Upper lobe of left lung (tissue), 6 donors: ENCODE results near the gene MAP2K7. TPM values are rescaled to one million over a fixed set of nuclear protein-coding genes. Genes with fewer than 3 reads are reported as not detected.

Experiments used
- ATAC-seq, 2 donors: fragments of 200-7000 bp; cut with Tn5 transposase; one replicate each; pipeline ENCODE4 v1.9.1; 2022; ENCODE audit warnings: mild to moderate bottlenecking in 2 of 2, moderate library complexity in 2 of 2; ENCODE audit not compliant: low FRiP score in 2 of 2
- DNase-seq, 2 donors: peaks; one replicate each; pipeline ENCODE4 v3.0.0-alpha.2; 2019 to 2020
- H3K27ac ChIP-seq, 4 donors: fragments of 200-600 bp; sonication (generic); one replicate each; pipeline ENCODE4 v1.5.1; 2016 to 2019
- H3K27me3 ChIP-seq, 4 donors: fragments of 200-600 bp; sonication (generic); one replicate each; pipeline ENCODE4 v1.5.1; 2017 to 2019
- H3K36me3 ChIP-seq, 4 donors: fragments of 200-600 bp; sonication (generic); one replicate each; pipeline ENCODE4 v1.5.1; 2016 to 2019
- H3K4me1 ChIP-seq, 4 donors: fragments of 200-600 bp; sonication (generic); one replicate each; pipeline ENCODE4 v1.5.1; 2018 to 2019
- H3K4me3 ChIP-seq, 4 donors: fragments of 200-600 bp; sonication (generic); one replicate each; pipeline ENCODE4 v1.5.1; 2017 to 2019; ENCODE audit warnings: mild to moderate bottlenecking in 2 of 4, moderate library complexity in 1 of 4
- H3K9me3 ChIP-seq, 4 donors: fragments of 200-600 bp; sonication (generic); one replicate each; pipeline ENCODE4 v1.5.1; 2018 to 2019
- EP300 ChIP-seq, 4 donors: sonication (generic); formaldehyde crosslinking; IDR thresholded peaks; one replicate each; pipeline ENCODE4 v1.5.1; 2017; ENCODE audit warnings: antibody characterized with exemption in 4 of 4, control low read depth in 2 of 4
- POLR2A ChIP-seq, 4 donors: fragments of 450-650 bp; IDR thresholded peaks; one replicate each; pipeline ENCODE4 v1.5.1; 2016 to 2017; ENCODE audit warnings: antibody characterized with exemption in 4 of 4, mild to moderate bottlenecking in 2 of 4
- POLR2AphosphoS5 ChIP-seq, 2 donors: sonication (generic); formaldehyde crosslinking; IDR thresholded peaks; one replicate each; pipeline ENCODE4 v1.5.1; 2017; ENCODE audit warnings: antibody characterized with exemption in 2 of 2
- WGBS, 2 donors: methylation state at CpG; one replicate each; pipeline ENCODE4 v1.1.5; 2017 to 2018; 5-methylcytosine and 5-hydroxymethylcytosine counted together
- total RNA-seq, 6 donors: library from RNA; depleted of rRNA in 4 of 6; stranded (reverse); fragments of >200 nt in 4 of 6; gene quantifications; one replicate each; pipeline versions ENCODE4 v1.1.0 to v1.2.1, GENCODE V29; 2016 to 2021
- TF ChIP-seq, protein P1 (sequence below), 6 experiments: fragments of 450-650 bp in 4 of 6; fragments of 200-600 bp in 2 of 6; sonication (generic) in 2 of 6; IDR thresholded peaks; one replicate each; pipeline ENCODE4 v1.5.1; 2016 to 2019; ENCODE audit warnings: antibody characterized with exemption in 6 of 6
- donor health status: DM: no; HTN: no; CAD: no; lungs with moderate emphysema.
- donor health status: DM: no; HTN: yes; CAD: no; lungs with severe emphysema.

Gene MAP2K7
- total RNA-seq, 6 donors from 2014 or later, result 21.1 to 61.8 (median 33.0) TPM

DNA sequence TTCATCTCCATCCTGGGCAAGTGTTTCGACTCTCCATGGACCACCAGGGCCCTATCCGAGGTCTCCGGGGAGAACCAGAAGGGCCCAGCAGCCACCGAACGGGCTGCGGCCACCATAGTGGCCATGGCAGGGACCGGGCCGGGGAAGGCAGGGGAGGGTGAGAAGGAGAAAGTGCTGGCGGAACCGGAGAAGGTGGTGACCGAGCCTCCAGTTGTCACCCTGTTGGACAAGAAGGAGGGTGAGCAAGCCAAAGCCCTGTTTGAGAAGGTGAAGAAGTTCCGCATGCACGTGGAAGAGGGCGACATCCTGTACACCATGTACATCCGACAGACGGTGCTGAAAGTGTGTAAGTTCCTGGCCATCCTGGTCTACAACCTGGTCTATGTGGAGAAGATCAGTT is 4.7 kb upstream of the MAP2K7 start:
- 94 to 95% methylated on average over 16 of the region's 16 CpGs for WGBS, 2 donors
- ATAC-seq (no peak), DNase-seq (no peak)
- no peaks in the 10 kb centered on the region for H3K36me3 ChIP-seq
- TF ChIP-seq EP300 (IDR thresholded peaks at IDR 0.05) (no peak), POLR2AphosphoS5 (IDR thresholded peaks at IDR 0.05) (no peak), POLR2A (IDR thresholded peaks at IDR 0.05) (no peak)
- TF ChIP-seq, protein P1, sequence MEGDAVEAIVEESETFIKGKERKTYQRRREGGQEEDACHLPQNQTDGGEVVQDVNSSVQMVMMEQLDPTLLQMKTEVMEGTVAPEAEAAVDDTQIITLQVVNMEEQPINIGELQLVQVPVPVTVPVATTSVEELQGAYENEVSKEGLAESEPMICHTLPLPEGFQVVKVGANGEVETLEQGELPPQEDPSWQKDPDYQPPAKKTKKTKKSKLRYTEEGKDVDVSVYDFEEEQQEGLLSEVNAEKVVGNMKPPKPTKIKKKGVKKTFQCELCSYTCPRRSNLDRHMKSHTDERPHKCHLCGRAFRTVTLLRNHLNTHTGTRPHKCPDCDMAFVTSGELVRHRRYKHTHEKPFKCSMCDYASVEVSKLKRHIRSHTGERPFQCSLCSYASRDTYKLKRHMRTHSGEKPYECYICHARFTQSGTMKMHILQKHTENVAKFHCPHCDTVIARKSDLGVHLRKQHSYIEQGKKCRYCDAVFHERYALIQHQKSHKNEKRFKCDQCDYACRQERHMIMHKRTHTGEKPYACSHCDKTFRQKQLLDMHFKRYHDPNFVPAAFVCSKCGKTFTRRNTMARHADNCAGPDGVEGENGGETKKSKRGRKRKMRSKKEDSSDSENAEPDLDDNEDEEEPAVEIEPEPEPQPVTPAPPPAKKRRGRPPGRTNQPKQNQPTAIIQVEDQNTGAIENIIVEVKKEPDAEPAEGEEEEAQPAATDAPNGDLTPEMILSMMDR (IDR thresholded peaks at IDR 0.05), result no peak
- peaks cover 11 to 20% (median 15%) of the 10 kb centered on the region in 4 donors for H3K4me1 ChIP-seq
- no peak overlapping the region for H3K27ac ChIP-seq
- H3K4me3 ChIP-seq, result no peak overlapping the region
- no peaks in the 10 kb centered on the region for H3K9me3 ChIP-seq
- no peaks in the 10 kb centered on the region for H3K27me3 ChIP-seq

DNA sequence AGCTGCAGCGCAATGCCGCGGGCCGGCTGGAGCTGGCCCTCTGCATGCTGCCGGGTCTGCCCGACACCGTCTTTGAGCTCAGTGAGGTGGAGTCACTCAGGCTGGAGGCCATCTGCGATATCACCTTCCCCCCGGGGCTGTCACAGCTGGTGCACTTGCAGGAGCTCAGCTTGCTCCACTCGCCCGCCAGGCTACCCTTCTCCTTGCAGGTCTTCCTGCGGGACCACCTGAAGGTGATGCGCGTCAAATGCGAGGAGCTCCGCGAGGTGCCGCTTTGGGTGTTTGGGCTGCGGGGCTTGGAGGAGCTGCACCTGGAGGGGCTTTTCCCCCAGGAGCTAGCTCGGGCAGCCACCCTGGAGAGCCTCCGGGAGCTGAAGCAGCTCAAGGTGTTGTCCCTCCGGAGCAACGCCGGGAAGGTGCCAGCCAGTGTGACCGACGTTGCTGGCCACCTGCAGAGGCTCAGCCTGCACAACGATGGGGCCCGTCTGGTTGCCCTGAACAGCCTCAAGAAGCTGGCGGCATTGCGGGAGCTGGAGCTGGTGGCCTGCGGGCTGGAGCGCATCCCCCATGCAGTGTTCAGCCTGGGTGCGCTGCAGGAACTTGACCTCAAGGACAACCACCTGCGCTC is 3.8 kb upstream of the MAP2K7 start:
- Histone ChIP-seq H3K36me3 (no peaks in the 10 kb centered on the region), H3K4me3 (no peak overlapping the region), H3K27me3 (no peaks in the 10 kb centered on the region), H3K4me1 (peaks cover 14 to 22% (median 18%) of the 10 kb centered on the region in 4 donors), H3K27ac (no peak overlapping the region), H3K9me3 (no peaks in the 10 kb centered on the region)
- WGBS, 2 donors, result 93 to 97% methylated on average over 16 to 28 of the region's 34 CpGs
- ATAC-seq, result no peak
- no peak for TF ChIP-seq POLR2A (IDR thresholded peaks at IDR 0.05)
- TF ChIP-seq POLR2AphosphoS5 (IDR thresholded peaks at IDR 0.05), result no peak
- no peak for TF ChIP-seq EP300 (IDR thresholded peaks at IDR 0.05)
- TF ChIP-seq, protein P1 (IDR thresholded peaks at IDR 0.05), result no peak
- DNase-seq, result peak in 1 of 2 donors; percentile 67

DNA sequence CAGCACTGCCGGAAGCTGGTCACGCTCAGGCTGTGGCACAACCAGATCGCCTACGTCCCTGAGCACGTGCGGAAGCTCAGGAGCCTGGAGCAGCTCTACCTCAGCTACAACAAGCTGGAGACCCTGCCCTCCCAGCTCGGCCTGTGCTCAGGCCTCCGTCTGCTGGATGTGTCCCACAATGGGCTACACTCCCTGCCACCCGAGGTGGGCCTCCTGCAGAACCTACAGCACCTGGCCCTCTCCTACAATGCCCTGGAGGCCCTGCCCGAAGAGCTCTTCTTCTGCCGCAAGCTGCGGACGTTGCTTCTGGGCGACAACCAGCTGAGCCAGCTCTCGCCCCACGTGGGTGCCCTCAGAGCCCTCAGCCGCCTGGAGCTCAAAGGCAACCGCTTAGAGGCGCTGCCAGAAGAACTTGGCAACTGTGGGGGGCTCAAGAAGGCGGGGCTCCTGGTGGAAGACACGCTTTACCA is 3.2 kb upstream of the MAP2K7 start:
- H3K27ac ChIP-seq, result no peak overlapping the region
- peaks cover 0 to 3% (median 0%) of the 10 kb centered on the region in 4 donors for H3K36me3 ChIP-seq
- no peaks in the 10 kb centered on the region for H3K27me3 ChIP-seq
- no peak for TF ChIP-seq POLR2A (IDR thresholded peaks at IDR 0.05)
- H3K9me3 ChIP-seq, result no peaks in the 10 kb centered on the region
- 77 to 80% methylated on average over 5 to 21 of the region's 21 CpGs for WGBS, 2 donors
- no peak overlapping the region for H3K4me3 ChIP-seq
- ATAC-seq (no peak), DNase-seq (peak in 1 of 2 donors; percentile 59)
- H3K4me1 ChIP-seq, result peaks cover 20 to 24% (median 23%) of the 10 kb centered on the region in 4 donors

DNA sequence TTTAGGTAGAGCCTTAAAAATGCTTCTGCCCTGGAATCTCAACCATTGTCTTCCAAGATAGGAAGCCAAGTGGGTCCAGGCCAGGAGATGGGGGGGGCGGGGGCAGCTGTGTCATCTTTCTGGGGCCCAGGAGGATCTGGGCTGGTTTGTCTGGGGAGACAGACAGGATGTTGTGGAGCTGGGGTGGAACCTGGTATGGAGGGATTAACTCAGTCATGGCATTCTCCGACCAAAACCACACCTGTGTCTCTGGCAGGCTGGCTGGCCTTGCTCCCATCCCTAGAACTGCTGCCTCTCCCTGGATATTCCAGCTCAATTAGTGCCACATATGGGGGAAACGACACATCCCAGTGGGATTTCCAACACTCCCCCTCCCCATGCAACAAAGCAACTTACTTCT is 2.7 kb upstream of the MAP2K7 start:
- TF ChIP-seq EP300 (IDR thresholded peaks at IDR 0.05) (no peak), POLR2A (IDR thresholded peaks at IDR 0.05) (no peak), POLR2AphosphoS5 (IDR thresholded peaks at IDR 0.05) (no peak)
- TF ChIP-seq, protein P1 (IDR thresholded peaks at IDR 0.05), result no peak
- H3K27me3 ChIP-seq, result no peaks in the 10 kb centered on the region
- H3K36me3 ChIP-seq, result peaks cover 0 to 8% (median 3%) of the 10 kb centered on the region in 4 donors
- H3K4me1 ChIP-seq, result peaks cover 25 to 29% (median 28%) of the 10 kb centered on the region in 4 donors
- no peaks in the 10 kb centered on the region for H3K9me3 ChIP-seq
- H3K4me3 ChIP-seq, result no peak overlapping the region
- ATAC-seq (no peak), DNase-seq (no peak)
- 70 to 80% methylated on average over 1 to 3 of the region's 3 CpGs for WGBS, 2 donors
- no peak overlapping the region for H3K27ac ChIP-seq

DNA sequence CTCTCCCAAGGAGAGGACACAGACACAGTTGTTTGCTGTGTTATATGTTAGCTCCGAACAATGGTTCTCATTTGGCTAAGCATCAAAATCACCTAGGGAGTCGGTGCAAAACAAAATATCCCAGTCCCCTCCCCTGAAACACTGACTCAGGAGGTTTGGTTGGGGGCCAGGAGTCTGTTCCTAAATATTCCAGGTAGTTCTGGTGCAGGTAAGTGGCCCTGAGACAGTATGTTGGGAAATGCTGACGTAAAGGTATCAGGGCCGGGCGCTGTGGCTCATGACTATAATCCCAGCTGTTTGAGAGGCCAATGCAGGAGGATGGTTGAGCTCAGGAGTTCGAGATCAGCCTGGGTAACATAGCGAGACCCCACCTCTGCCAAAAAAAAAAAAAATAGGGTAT is 2.3 kb upstream of the MAP2K7 start:
- H3K4me3 ChIP-seq, result no peak overlapping the region
- H3K27ac ChIP-seq, result no peak overlapping the region
- peaks cover 27 to 33% (median 31%) of the 10 kb centered on the region in 4 donors for H3K4me1 ChIP-seq
- no peak for DNase-seq
- no peak for ATAC-seq
- no peaks in the 10 kb centered on the region for H3K27me3 ChIP-seq
- TF ChIP-seq POLR2A (IDR thresholded peaks at IDR 0.05) (no peak), POLR2AphosphoS5 (IDR thresholded peaks at IDR 0.05) (no peak), EP300 (IDR thresholded peaks at IDR 0.05) (no peak)
- TF ChIP-seq, protein P1 (IDR thresholded peaks at IDR 0.05), result no peak
- H3K36me3 ChIP-seq, result peaks cover 0 to 12% (median 7%) of the 10 kb centered on the region in 4 donors
- no peaks in the 10 kb centered on the region for H3K9me3 ChIP-seq
- 90 to 91% methylated on average over 7 of the region's 7 CpGs for WGBS, 2 donors
